Measurements from ENCODE around the gene MSS51.
"Not testable (repeated sequence)": the region's sequence is repeated elsewhere in the genome, so short reads cannot be mapped to it uniquely, and the experiment has no call there.

Gene MSS51

GRCh38 chr10:73413528-73414229, 19.7 kb downstream of the MSS51 start, which contains the start of gene ANXA7:
Gene ANXA7, minus strand, starts transcription at chr10:73414058. Its CDS starts 13,202 bp downstream, at chr10:73400856.
- DNase-seq: peak; percentile 38

DNA sequence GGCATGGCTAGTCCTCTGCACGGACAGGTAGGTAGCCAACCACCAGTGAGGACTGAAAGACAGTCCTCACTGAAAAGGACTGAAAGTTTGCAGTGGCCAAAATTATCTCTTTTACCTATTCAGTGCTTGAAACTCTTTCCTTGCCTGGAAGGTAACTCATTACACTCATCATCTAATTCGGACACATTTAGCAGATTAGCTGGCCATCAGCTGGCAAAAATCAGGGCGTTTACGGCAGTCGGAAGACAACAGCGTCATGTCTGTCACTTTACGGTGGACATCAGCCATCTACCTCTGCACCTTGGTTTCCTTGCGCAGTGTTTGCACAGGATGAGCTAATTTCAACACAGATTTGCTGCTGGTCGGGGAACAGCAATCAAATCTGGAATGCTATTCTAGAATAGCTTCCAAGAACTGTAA, 20.2 kb downstream of the MSS51 start:
- DNase-seq: no peak

DNA sequence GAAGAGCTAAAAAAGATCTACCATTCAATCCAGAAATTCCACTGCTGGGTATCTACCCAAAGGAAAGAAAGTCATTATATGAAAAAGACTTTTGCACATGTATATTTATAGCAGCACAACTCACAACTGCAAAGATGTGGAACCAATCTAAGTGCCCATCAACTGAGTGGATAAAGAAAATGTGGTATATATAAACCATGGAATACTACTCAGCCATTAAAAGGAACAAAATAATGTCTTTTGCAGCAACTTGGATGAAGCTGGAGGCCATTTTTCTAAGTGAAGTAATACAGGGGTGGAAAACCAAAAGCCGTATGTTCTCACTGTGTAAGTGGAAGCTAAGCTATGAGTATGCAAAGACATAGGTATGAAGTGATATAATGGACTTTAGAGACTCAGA, 22.5 kb downstream of the MSS51 start:
- DNase-seq: no peak

- DNase-seq: no peak
These were observed 24.3 kb downstream of the MSS51 start for GRCh38 chr10:73408978-73409521.

DNA sequence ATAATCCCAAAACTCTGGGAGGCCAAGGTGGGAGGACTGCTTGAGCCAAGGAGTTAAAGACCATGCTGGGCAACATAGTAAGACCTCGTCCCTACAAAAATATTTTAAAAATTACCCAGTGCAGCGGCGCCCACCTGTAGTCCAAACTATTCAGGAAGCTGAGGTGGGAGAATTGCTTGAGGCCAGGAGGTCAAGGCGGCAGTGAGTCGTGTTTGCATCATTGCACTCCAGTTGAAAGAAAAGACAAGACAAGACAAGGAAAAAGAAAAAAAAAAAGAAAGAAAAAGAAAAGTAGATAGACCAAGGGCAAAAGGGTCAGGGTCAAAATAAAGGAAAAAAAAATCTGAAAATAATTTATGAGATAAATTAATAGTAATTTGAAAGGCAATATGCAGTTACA, 25.3 kb downstream of the MSS51 start:
- DNase-seq: no peak

GRCh38 chr10:73407495-73407894, 25.9 kb downstream of the MSS51 start:
- DNase-seq: no peak

DNA sequence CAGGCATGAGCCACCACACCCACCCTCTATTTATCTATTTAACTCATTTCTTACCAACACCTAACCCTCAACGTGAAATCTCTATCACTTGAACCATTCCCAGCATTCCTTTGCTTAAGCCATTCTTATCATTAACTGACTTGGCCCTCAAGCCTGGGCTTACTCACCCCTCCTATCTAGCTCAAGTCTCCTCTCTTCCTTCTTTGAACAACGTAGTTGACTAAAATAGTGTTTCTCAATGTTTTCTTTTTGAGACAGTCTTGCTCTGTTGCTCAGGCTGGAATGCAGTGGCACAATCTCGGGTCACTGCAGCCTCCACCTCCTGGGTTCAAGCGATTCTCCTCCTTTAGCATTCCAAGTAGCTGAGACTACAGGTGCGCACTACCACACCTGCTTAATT, 26.5 kb downstream of the MSS51 start:
- no peak for DNase-seq

- DNase-seq: no peak
These were observed 27.8 kb downstream of the MSS51 start for GRCh38 chr10:73405556-73405955.

GRCh38 chr10:73404690-73405089, 28.7 kb downstream of the MSS51 start:
- no peak for DNase-seq

GRCh38 chr10:73401636-73402035, 31.7 kb downstream of the MSS51 start:
- DNase-seq: no peak

GRCh38 chr10:73399063-73399462, 34.3 kb downstream of the MSS51 start:
- DNase-seq: no peak

DNA sequence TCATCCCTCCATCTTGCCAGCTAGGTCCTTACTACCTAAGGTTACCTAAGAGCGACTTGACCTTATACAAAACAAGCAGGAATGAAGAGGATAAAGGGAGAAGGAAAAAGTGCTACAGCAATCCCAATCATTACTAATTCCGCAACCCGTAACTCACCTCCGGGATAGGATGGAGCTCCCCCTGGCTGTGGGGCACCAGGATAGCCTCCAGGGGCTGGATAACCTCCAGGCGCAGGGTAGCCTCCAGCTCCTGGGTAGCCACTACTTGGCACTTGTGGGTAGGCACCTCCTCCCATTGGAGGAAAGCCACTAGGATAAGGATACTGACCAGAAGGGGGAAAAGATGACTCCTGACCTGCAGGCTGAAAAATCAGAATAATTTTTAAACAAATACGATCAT, 35.3 kb downstream of the MSS51 start:
- DNase-seq: no peak

- DNase-seq: not testable (repeated sequence)
These were observed 39.0 kb downstream of the MSS51 start for GRCh38 chr10:73394325-73394724.

- no peak for DNase-seq
These were observed 45.1 kb downstream of the MSS51 start for GRCh38 chr10:73388228-73388627.

- no peak for DNase-seq
These were observed 46.8 kb downstream of the MSS51 start for GRCh38 chr10:73386583-73386982.

- DNase-seq: no peak
These were observed 54.2 kb downstream of the MSS51 start for GRCh38 chr10:73379064-73379748.

GRCh38 chr10:73376679-73377078, 56.7 kb downstream of the MSS51 start:
- no peak for DNase-seq

Data from DMS 273 treated with DMSO at 0.1 percent for 48 hours (cell line).